OCI-LY1 (cell line): ENCODE results near the gene ZFAND2B.

ENCODE experiments used
- EZH2 ChIP-seq: fragments of 200-600 bp; sonication (generic), shearing (Covaris generic); IDR thresholded peaks from 2 replicates; pipeline ENCODE4 v1.8.0; 2017; ENCODE audit warnings: borderline replicate concordance, mixed run types, mild to moderate bottlenecking, antibody characterized with exemption, low read length, moderate library complexity, mixed read lengths
- TF ChIP-seq, protein P1 (sequence below): fragments of 200-600 bp; sonication (generic), shearing (Covaris generic); IDR thresholded peaks from 2 replicates; pipeline ENCODE4 v1.5.1; 2017; ENCODE audit warnings: mild to moderate bottlenecking, antibody characterized with exemption, low read length, moderate library complexity, mixed read lengths

DNA sequence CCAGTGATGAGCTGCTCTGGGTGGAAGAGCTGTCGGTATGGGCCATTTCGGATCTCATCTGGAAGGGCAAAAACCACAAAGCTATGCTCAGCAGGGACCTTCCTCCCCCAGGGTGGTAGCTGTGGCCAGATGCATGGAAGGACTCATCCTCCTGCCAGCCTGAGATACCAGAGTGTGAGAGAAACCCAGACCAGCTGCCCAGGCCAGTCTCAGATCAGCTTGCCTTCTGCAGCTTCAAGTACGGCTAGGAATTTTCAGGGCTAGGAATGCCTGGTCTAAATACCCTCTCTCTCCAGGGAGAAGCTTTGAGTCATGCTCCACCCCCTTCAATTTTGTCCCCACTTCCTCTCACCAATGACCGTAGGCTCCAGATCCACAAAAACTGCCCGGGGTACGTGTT, 45.1 kb downstream of the ZFAND2B start:
- TF ChIP-seq, protein P1, sequence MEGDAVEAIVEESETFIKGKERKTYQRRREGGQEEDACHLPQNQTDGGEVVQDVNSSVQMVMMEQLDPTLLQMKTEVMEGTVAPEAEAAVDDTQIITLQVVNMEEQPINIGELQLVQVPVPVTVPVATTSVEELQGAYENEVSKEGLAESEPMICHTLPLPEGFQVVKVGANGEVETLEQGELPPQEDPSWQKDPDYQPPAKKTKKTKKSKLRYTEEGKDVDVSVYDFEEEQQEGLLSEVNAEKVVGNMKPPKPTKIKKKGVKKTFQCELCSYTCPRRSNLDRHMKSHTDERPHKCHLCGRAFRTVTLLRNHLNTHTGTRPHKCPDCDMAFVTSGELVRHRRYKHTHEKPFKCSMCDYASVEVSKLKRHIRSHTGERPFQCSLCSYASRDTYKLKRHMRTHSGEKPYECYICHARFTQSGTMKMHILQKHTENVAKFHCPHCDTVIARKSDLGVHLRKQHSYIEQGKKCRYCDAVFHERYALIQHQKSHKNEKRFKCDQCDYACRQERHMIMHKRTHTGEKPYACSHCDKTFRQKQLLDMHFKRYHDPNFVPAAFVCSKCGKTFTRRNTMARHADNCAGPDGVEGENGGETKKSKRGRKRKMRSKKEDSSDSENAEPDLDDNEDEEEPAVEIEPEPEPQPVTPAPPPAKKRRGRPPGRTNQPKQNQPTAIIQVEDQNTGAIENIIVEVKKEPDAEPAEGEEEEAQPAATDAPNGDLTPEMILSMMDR, result no peak
- TF ChIP-seq EZH2, result no peak
